Esophagus muscularis mucosa (tissue), 4 donors: ENCODE data around the gene MMP15. TPM values are rescaled to one million over a fixed set of nuclear protein-coding genes. Genes with fewer than 3 reads are reported as not detected.
A peak's percentile ranks its signal among the peaks of the same experiment; 100 is the strongest.

ENCODE experiments used
- DNase-seq: peaks from one replicate; pipeline ENCODE4 v3.0.0-alpha.2; 2017; ENCODE audit errors: extremely low spot score
- H3K27ac ChIP-seq, 4 donors: fragments of 200-600 bp; sonication (generic); replicated peaks in 1 of 4; 1 replicate in 3 of 4; 2 replicates in 1 of 4; pipeline ENCODE4 v1.5.1; 2016 to 2019; ENCODE audit warnings: mild to moderate bottlenecking in 1 of 4
- H3K27me3 ChIP-seq, 4 donors: fragments of 200-600 bp; sonication (generic); one replicate each; pipeline versions ENCODE4 v1.5.1 to v1.6.0; 2016 to 2019
- H3K36me3 ChIP-seq, 4 donors: fragments of 200-600 bp; sonication (generic); one replicate each; pipeline ENCODE4 v1.5.1; 2016 to 2019
- H3K4me1 ChIP-seq, 4 donors: fragments of 200-600 bp; sonication (generic); one replicate each; pipeline ENCODE4 v1.5.1; 2016 to 2019
- H3K4me3 ChIP-seq, 4 donors: fragments of 200-600 bp; sonication (generic); 1 replicate in 2 of 4; 2 replicates in 2 of 4; pipeline ENCODE4 v1.5.1; 2016 to 2019; ENCODE audit warnings: mild to moderate bottlenecking in 4 of 4, moderate library complexity in 1 of 4
- H3K9me3 ChIP-seq, 4 donors: fragments of 200-600 bp; sonication (generic); 1 replicate in 3 of 4; 2 replicates in 1 of 4; pipeline ENCODE4 v1.5.1; 2016 to 2019
- CTCF ChIP-seq, 3 experiments: fragments of 200-600 bp in 2 of 3; fragments of 450-650 bp in 1 of 3; sonication (generic) in 2 of 3; IDR thresholded peaks; one replicate each; pipeline ENCODE4 v1.5.1; 2017 to 2019; ENCODE audit warnings: antibody characterized with exemption in 3 of 3, mild to moderate bottlenecking in 2 of 3, moderate library complexity in 1 of 3
- EP300 ChIP-seq: sonication (generic); formaldehyde crosslinking; IDR thresholded peaks from one replicate; pipeline ENCODE4 v1.6.1; 2017; ENCODE audit warnings: antibody characterized with exemption
- POLR2A ChIP-seq: fragments of 450-650 bp; IDR thresholded peaks from one replicate; pipeline ENCODE4 v1.6.1; 2017; ENCODE audit warnings: antibody characterized with exemption, moderate library complexity, mild to moderate bottlenecking, low read depth
- POLR2AphosphoS5 ChIP-seq, 2 donors: sonication (generic); formaldehyde crosslinking; IDR thresholded peaks; one replicate each; pipeline ENCODE4 v1.6.1; 2017; ENCODE audit warnings: antibody characterized with exemption in 2 of 2
- WGBS: methylation state at CpG from one replicate; pipeline ENCODE4 v1.1.5; 2018; 5-methylcytosine and 5-hydroxymethylcytosine counted together
- intact Hi-C: fragments of 100-400 bp; cut with DNase I; formaldehyde crosslinking; loops from one replicate; pipeline ENCODE4 v1.15.1; 2023
- total RNA-seq, 4 donors: library from RNA; depleted of rRNA; stranded (reverse); fragments of >200 nt; gene quantifications; one replicate each; pipeline versions ENCODE4 v1.1.0 to v1.2.1, GENCODE V29; 2016

MMP15 gene
- total RNA-seq, 4 donors from 2014 or later, result 3.8 to 16.3 (median 8.7) TPM

GRCh38 chr16:58030136-58030840 is 4.7 kb downstream of the MMP15 start:
- no peaks in the 10 kb centered on the region for H3K9me3 ChIP-seq
- TF ChIP-seq EP300 (no peak), CTCF (IDR thresholded peaks at IDR 0.05) (no peak), POLR2AphosphoS5 (IDR thresholded peaks at IDR 0.05) (no peak), POLR2A (no peak)
- H3K4me1 ChIP-seq, result peaks cover 57 to 86% (median 78%) of the 10 kb centered on the region in 4 donors
- no peaks in the 10 kb centered on the region for H3K27me3 ChIP-seq
- WGBS, result 86% methylated on average over 10 of the region's 11 CpGs
- no peaks in the 10 kb centered on the region for H3K36me3 ChIP-seq
- no peak for DNase-seq
- no peak overlapping the region for H3K27ac ChIP-seq
- H3K4me3 ChIP-seq, result no peak overlapping the region
- intact Hi-C loops, result no loop called here

GRCh38 chr16:58031016-58031800 is 5.7 kb downstream of the MMP15 start:
- intact Hi-C loops, result no loop called here
- DNase-seq, result no peak
- TF ChIP-seq POLR2AphosphoS5 (IDR thresholded peaks at IDR 0.05), result no peak
- TF ChIP-seq EP300, result no peak
- Histone ChIP-seq H3K9me3 (no peaks in the 10 kb centered on the region), H3K36me3 (no peaks in the 10 kb centered on the region), H3K4me1 (peaks cover 58 to 93% (median 80%) of the 10 kb centered on the region in 4 donors), H3K27ac (peak overlapping the region in 3 of 4 donors; percentile 24 to 54 (median 32)), H3K27me3 (no peaks in the 10 kb centered on the region), H3K4me3 (no peak overlapping the region)
- 52% methylated on average over 4 of the region's 14 CpGs for WGBS

GRCh38 chr16:58032710-58033293 is 7.2 kb downstream of the MMP15 start:
- Histone ChIP-seq H3K4me3 (no peak overlapping the region), H3K36me3 (peaks cover 0 to 8% (median 3%) of the 10 kb centered on the region in 4 donors), H3K27ac (peak overlapping the region in 2 of 4 donors; percentile 5 to 37), H3K27me3 (no peaks in the 10 kb centered on the region), H3K4me1 (peaks cover 43 to 86% (median 68%) of the 10 kb centered on the region in 4 donors), H3K9me3 (no peaks in the 10 kb centered on the region)
- intact Hi-C loops, result no loop called here
- no peak for TF ChIP-seq CTCF (IDR thresholded peaks at IDR 0.05)
- no peak for DNase-seq
- WGBS, result 34% methylated on average over 6 of the region's 15 CpGs

- no peak for TF ChIP-seq POLR2AphosphoS5 (IDR thresholded peaks at IDR 0.05)
- TF ChIP-seq POLR2A, result no peak
- no peak for TF ChIP-seq CTCF (IDR thresholded peaks at IDR 0.05)
- no peak for TF ChIP-seq EP300
- Histone ChIP-seq H3K9me3 (no peaks in the 10 kb centered on the region), H3K27me3 (no peaks in the 10 kb centered on the region), H3K4me1 (peaks cover 33 to 72% (median 54%) of the 10 kb centered on the region in 4 donors), H3K36me3 (peaks cover 0 to 22% (median 16%) of the 10 kb centered on the region in 4 donors), H3K4me3 (no peak overlapping the region), H3K27ac (no peak overlapping the region)
- no peak for DNase-seq
- intact Hi-C loops, result no loop called here
- 89% methylated on average over 14 of the region's 14 CpGs for WGBS
These were observed 8.7 kb downstream of the MMP15 start for GRCh38 chr16:58034128-58034685.

GRCh38 chr16:58034774-58035173 is 9.2 kb downstream of the MMP15 start:
- Histone ChIP-seq H3K9me3 (no peaks in the 10 kb centered on the region), H3K27ac (no peak overlapping the region), H3K27me3 (no peaks in the 10 kb centered on the region), H3K4me3 (no peak overlapping the region), H3K36me3 (peaks cover 0 to 27% (median 22%) of the 10 kb centered on the region in 4 donors), H3K4me1 (peaks cover 33 to 66% (median 51%) of the 10 kb centered on the region in 4 donors)
- WGBS, result 88% methylated on average over 11 of the region's 11 CpGs
- no peak for DNase-seq
- TF ChIP-seq POLR2A, result no peak
- TF ChIP-seq CTCF (IDR thresholded peaks at IDR 0.05), result no peak
- intact Hi-C loops, result no loop called here
